Measurements from ENCODE around the gene SCG3.

The SCG3 gene

GRCh38 chr15:51756482-51756881, 75.2 kb downstream of the SCG3 start:
- Histone ChIP-seq H3K4me2 (ENCODE audit: insufficient read depth, low read length) (peak overlapping the region; percentile 50; the same call in 1 of the 2 replicates), H3K27ac (ENCODE audit: low read length) (peak overlapping the region; percentile 67), H3K4me1 (ENCODE audit: insufficient read depth, low read length) (peaks cover 50% of the 10 kb centered on the region), H3K36me3 (ENCODE audit: insufficient read depth, low read length) (no peaks in the 10 kb centered on the region), H3K4me3 (ENCODE audit: low read depth in 1 of 2, low read length in 2 of 2) (no peak overlapping the region), H3K9me3 (ENCODE audit: insufficient read depth, low read length, severe bottlenecking) (no peaks in the 10 kb centered on the region), H3K9ac (ENCODE audit: low read depth, low read length) (no peak overlapping the region), H2AFZ (ENCODE audit: low read depth, low read length) (no peak overlapping the region), H3K79me2 (ENCODE audit: insufficient read depth, low read length) (peaks cover 19% of the 10 kb centered on the region), H4K20me1 (ENCODE audit: insufficient read depth, low read length) (no peaks in the 10 kb centered on the region), H3K27me3 (ENCODE audit: insufficient read depth, low read length, poor library complexity) (peaks cover 4% of the 10 kb centered on the region)
- ATAC-seq (ENCODE audit: insufficient read depth, low read depth) (no peak), DNase-seq (no peak)
- no peak for TF ChIP-seq EZH2 (IDR thresholded peaks at IDR 0.05; ENCODE audit: borderline replicate concordance, low read depth, low read length, severe bottlenecking)
- no peak for TF ChIP-seq CTCF (IDR thresholded peaks at IDR 0.05; ENCODE audit: borderline replicate concordance, extremely low read depth, low read length, poor library complexity, severe bottlenecking)

GRCh38 chr15:51757450-51757849, 76.1 kb downstream of the SCG3 start:
- no peaks in the 10 kb centered on the region for H3K36me3 ChIP-seq (ENCODE audit: insufficient read depth, low read length)
- DNase-seq (no peak), ATAC-seq (ENCODE audit: insufficient read depth, low read depth) (no peak)
- H3K79me2 ChIP-seq (ENCODE audit: insufficient read depth, low read length) = peaks cover 17% of the 10 kb centered on the region
- H3K4me2 ChIP-seq (ENCODE audit: insufficient read depth, low read length) = no peak overlapping the region
- H2AFZ ChIP-seq (ENCODE audit: low read depth, low read length) = no peak overlapping the region
- no peak overlapping the region for H3K27ac ChIP-seq (ENCODE audit: low read length)
- H3K4me3 ChIP-seq (ENCODE audit: low read depth in 1 of 2, low read length in 2 of 2) = no peak overlapping the region
- H3K4me1 ChIP-seq (ENCODE audit: insufficient read depth, low read length) = peaks cover 43% of the 10 kb centered on the region
- TF ChIP-seq CTCF (IDR thresholded peaks at IDR 0.05; ENCODE audit: borderline replicate concordance, extremely low read depth, low read length, poor library complexity, severe bottlenecking) (no peak), EZH2 (IDR thresholded peaks at IDR 0.05; ENCODE audit: borderline replicate concordance, low read depth, low read length, severe bottlenecking) (no peak)
- H3K9ac ChIP-seq (ENCODE audit: low read depth, low read length) = no peak overlapping the region
- H4K20me1 ChIP-seq (ENCODE audit: insufficient read depth, low read length) = no peaks in the 10 kb centered on the region
- peaks cover under 1% of the 10 kb centered on the region for H3K27me3 ChIP-seq (ENCODE audit: insufficient read depth, low read length, poor library complexity)
- no peaks in the 10 kb centered on the region for H3K9me3 ChIP-seq (ENCODE audit: insufficient read depth, low read length, severe bottlenecking)

- Histone ChIP-seq H3K27me3 (ENCODE audit: insufficient read depth, low read length, poor library complexity) (no peaks in the 10 kb centered on the region), H3K4me3 (ENCODE audit: low read depth in 1 of 2, low read length in 2 of 2) (no peak overlapping the region), H3K36me3 (ENCODE audit: insufficient read depth, low read length) (no peaks in the 10 kb centered on the region), H3K9me3 (ENCODE audit: insufficient read depth, low read length, severe bottlenecking) (no peaks in the 10 kb centered on the region), H2AFZ (ENCODE audit: low read depth, low read length) (no peak overlapping the region), H3K4me2 (ENCODE audit: insufficient read depth, low read length) (no peak overlapping the region), H3K9ac (ENCODE audit: low read depth, low read length) (no peak overlapping the region), H3K4me1 (ENCODE audit: insufficient read depth, low read length) (peaks cover 31% of the 10 kb centered on the region), H4K20me1 (ENCODE audit: insufficient read depth, low read length) (no peaks in the 10 kb centered on the region), H3K79me2 (ENCODE audit: insufficient read depth, low read length) (peaks cover 18% of the 10 kb centered on the region), H3K27ac (ENCODE audit: low read length) (no peak overlapping the region)
- TF ChIP-seq EZH2 (IDR thresholded peaks at IDR 0.05; ENCODE audit: borderline replicate concordance, low read depth, low read length, severe bottlenecking) (no peak), CTCF (IDR thresholded peaks at IDR 0.05; ENCODE audit: borderline replicate concordance, extremely low read depth, low read length, poor library complexity, severe bottlenecking) (no peak)
- ATAC-seq (ENCODE audit: insufficient read depth, low read depth) = no peak
- DNase-seq = no peak
Measured at GRCh38 chr15:51758645-51759044, 77.3 kb downstream of the SCG3 start.

- Histone ChIP-seq H3K36me3 (ENCODE audit: insufficient read depth, low read length) (no peaks in the 10 kb centered on the region), H3K4me2 (ENCODE audit: insufficient read depth, low read length) (no peak overlapping the region), H3K4me1 (ENCODE audit: insufficient read depth, low read length) (peaks cover 22% of the 10 kb centered on the region), H2AFZ (ENCODE audit: low read depth, low read length) (no peak overlapping the region), H3K79me2 (ENCODE audit: insufficient read depth, low read length) (peaks cover 18% of the 10 kb centered on the region), H3K9me3 (ENCODE audit: insufficient read depth, low read length, severe bottlenecking) (no peaks in the 10 kb centered on the region), H4K20me1 (ENCODE audit: insufficient read depth, low read length) (no peaks in the 10 kb centered on the region), H3K27ac (ENCODE audit: low read length) (no peak overlapping the region), H3K9ac (ENCODE audit: low read depth, low read length) (no peak overlapping the region), H3K4me3 (ENCODE audit: low read depth in 1 of 2, low read length in 2 of 2) (no peak overlapping the region), H3K27me3 (ENCODE audit: insufficient read depth, low read length, poor library complexity) (no peaks in the 10 kb centered on the region)
- no peak for ATAC-seq (ENCODE audit: insufficient read depth, low read depth)
- no peak for DNase-seq
- no peak for TF ChIP-seq EZH2 (IDR thresholded peaks at IDR 0.05; ENCODE audit: borderline replicate concordance, low read depth, low read length, severe bottlenecking)
- no peak for TF ChIP-seq CTCF (IDR thresholded peaks at IDR 0.05; ENCODE audit: borderline replicate concordance, extremely low read depth, low read length, poor library complexity, severe bottlenecking)
Measured at GRCh38 chr15:51759557-51760070, 78.3 kb downstream of the SCG3 start.
